HG03575 (cell line): ENCODE measurements around the gene PDE2A.

Experiments
- ATAC-seq: cut with Tn5 transposase; IDR thresholded peaks from one replicate; pipeline ENCODE4 v1.9.1; 2021; ENCODE audit not compliant: unreplicated experiment, insufficient number of reproducible peaks, low FRiP score; ENCODE audit errors: extremely low read depth

Gene PDE2A

DNA sequence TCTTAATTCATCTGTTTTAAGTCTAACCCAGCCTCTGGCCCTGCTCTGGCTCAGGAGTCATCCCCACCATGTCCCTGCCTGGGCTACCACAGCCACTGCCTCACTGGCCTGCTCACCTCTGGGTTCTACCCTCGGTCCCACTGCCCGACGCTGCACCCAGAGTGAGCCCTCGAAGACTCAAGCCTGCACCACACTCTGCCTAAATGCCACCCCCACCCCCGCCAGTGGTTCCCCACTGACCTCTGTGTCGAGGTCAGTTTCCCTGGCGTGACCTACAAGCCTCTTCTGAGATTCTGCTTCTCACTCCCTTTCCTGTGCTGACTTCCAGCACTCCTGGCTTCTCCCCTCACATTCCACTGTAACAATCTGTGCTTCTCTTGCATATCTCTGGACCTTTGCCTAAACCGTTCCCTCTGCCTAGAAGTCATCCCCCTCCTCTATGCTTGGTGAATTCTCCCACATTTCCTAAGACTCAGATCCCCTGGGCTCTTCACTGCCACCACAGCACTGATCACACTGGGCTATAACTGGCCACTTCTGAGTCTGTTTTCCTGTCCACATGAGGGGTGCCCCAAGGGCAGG, 12.5 kb upstream of the PDE2A start:
- ATAC-seq, result no peak

DNA sequence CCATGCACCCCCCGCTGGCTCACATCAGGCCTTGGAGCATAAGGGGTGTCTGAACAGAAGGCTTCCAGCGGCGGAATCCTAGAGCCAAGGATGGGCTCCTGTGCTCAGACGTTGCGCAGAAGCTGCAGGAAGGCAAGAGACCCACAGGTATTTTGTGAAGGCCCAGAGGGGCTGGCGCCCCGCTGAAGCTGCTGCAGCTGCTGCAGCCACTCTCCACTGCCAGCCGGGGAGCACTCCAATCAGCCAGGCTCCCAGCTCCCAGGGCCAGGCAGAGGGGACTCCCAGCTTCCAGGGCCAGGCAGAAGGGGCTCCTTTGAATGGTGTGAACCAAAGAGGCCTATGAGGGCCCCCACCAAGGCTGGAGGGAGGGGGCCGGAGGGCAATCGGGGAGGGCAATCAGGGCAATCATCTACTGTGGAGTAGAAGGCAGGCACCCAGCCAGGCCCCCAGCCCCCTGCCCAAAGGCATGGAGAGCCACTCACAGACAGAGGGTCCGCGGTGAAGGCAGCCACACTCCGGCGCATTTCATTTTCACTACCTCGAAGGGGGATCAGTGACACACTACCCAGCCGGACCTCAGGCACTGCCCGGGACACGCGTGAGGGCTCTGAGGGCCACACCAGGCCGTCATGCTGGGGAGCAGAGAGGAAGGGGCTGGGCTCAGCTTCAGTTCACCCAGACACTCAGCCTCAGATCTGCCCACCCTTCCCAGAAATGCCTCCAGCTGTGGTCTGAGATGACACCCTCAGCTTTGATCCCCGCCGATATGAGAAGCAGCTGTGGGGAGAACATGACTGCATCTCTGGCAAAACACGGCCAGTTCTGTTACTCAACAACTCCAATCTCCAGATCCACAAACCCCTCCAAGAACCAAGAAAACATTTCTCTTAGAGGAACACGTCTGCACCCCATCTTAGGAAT, 11.6 kb upstream of the PDE2A start:
- ATAC-seq, result no peak

GRCh38 chr11:72684236-72684912, 10.2 kb upstream of the PDE2A start:
- ATAC-seq, result no peak

GRCh38 chr11:72683782-72684200, 9.6 kb upstream of the PDE2A start:
- ATAC-seq, result no peak

GRCh38 chr11:72682858-72683243, 8.6 kb upstream of the PDE2A start:
- no peak for ATAC-seq

DNA sequence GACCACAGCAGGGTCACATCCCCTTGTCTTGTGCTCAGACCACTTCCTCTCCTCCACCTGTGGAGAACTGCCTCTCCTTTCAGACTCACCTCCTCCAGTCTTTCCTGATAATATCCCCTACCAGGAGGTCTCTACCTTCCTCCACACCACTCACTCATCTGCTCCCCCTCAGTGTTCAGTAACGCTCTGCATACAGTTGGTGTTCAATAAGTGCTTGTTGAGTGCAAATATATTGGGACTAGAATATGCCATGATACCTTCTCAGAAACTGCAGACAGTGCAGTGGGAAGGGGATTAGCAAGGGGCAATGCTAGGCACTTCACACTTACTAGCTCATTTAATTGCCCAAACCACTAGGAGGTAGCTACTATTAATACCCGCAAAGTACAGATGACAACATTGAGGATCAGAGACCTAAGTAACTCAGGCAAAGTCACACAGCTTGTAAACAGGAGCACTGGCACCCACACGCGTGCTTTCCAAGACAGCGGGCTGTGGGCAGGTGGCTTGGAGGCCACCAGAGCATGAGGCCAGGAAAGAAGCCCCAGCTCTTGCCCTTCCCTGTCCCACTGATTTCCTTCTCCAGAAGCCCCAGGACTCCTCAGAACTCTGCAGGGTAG, 8.1 kb upstream of the PDE2A start:
- ATAC-seq, result no peak

DNA sequence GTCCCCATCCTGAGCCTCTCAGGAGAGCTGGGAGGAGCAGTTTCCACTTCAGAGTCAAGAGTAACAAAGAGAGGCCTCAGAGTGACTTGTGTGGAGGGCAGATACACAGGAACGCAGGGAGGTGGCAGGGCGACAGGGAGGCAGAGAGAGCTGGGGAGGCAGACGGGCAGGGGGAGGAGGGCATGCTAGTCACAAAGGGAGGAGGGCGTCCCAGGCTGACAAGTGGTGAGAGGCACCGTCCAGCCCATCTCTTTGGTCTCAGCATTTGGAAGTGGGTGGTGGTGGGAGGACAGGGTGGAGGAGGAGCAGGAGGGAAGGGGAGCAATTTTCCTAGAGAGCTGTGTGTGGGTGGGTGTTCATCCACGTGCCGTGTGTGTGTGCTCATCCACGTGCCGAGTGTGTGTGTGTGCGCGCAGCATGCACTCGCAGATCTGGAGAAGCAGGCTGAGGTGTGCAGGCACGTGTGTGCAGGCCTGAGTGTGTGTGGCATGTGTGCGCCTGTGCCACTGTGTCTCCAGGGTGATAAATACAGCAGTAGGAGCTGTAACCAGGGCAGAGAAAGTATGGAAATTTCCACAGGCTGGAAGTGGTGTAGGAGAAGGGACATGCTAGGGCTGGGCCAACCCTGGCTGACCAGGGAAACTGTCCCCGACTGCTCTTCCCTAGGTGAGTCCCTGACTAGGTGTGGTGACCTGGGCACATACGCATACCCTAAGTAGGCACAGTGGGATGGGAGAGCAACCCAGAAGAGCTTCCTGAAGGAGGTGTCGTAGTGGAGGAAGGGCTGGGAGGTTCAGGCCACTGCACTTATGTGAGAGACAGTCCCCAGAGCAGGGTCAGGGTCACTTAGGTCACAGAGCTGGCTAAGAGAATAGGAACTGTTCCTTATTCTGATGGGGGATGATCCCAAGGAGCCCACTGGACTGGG, 7.3 kb upstream of the PDE2A start:
- ATAC-seq, result no peak

DNA sequence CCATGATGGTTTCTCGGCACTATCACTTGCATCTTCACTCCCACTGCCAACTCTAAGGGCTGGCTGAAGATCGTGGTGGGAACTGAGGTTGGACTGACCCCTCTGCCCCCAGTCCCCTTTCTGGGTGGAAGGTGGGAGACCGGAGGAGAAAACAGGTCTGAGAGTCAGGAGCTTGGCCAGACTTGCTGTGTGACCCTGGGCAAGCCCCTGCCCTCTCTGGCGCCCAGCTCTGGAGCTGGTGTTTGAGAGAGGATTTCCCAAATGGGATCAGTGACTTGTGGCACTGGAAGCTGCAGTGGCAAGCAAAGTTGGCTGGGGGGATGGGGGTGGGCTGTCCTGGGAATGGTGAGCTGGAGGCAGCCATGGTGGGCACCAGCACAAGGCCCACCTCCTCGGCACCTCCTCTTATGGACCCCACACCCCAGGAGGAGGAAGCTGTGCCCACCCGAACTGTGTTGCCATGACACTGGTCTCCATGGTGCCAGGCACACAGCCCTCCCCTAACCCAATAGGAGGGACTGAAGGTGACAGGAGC, 6.5 kb upstream of the PDE2A start:
- no peak for ATAC-seq

GRCh38 chr11:72679869-72680268, 5.6 kb upstream of the PDE2A start:
- no peak for ATAC-seq

- no peak for ATAC-seq
Observed at GRCh38 chr11:72678524-72678923, 4.3 kb upstream of the PDE2A start.

- ATAC-seq, result no peak
Observed at GRCh38 chr11:72676861-72677341, 2.7 kb upstream of the PDE2A start.

GRCh38 chr11:72675221-72675620, 999 bp upstream of the PDE2A start:
- no peak for ATAC-seq

- no peak for ATAC-seq
Observed at GRCh38 chr11:72673284-72673942, 809 bp downstream of the PDE2A start.

DNA sequence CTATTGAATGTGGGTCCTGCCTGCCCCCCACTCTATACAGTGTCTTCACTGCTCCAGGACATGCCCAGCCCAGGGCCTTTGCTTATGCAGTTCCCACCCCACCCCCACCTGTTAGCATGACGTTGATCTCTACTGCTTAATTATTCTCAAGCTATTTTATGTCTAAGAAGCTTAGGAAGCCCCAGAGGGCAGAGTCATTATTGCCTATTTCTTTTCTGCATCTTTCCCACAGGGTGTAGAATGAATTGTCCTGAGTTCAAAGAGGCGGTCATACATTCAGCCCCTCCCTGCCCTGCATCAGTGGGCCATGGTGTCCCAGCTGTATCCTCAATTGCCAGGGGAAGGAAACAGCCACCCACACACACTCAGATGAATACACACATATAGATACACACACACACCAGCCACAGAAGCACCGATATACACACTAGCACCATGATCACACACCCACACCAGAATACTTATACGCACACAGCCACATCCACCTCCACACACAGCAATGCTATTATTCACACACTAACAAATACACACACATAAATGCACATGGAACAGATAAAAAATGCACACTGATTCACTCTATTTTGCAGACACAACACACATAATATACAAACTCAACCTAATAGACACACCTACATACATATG, 1.5 kb downstream of the PDE2A start:
- ATAC-seq, result no peak

- ATAC-seq, result no peak
Observed at GRCh38 chr11:72671152-72672099, 2.8 kb downstream of the PDE2A start.

DNA sequence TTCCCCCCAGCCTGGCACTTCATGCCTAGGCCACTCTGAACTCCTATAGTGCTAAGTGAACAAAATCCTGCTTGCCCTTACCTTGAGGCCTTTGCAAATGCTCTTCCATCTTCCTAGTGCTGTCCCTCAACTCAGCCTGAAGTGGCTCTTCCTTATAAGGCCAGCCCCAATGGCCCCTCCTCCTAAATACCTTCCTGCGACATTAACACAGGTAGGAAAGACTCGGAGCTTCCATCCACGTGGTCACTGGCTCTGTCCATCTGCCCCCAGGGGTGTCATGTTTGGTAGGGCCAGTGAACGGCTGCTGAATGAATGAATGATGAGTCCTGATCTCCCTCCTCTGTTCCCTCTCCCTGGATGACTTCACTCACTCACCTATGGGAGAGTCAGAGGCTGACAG, 4.2 kb downstream of the PDE2A start:
- ATAC-seq, result no peak
